ENCODE data around the gene BIN1. TPM values are rescaled to one million over a fixed set of nuclear protein-coding genes. Genes with fewer than 3 reads are reported as not detected.

The BIN1 gene
- total RNA-seq, 4 donors from 2014 or later = 41.5 to 112 (median 57.8) TPM

DNA sequence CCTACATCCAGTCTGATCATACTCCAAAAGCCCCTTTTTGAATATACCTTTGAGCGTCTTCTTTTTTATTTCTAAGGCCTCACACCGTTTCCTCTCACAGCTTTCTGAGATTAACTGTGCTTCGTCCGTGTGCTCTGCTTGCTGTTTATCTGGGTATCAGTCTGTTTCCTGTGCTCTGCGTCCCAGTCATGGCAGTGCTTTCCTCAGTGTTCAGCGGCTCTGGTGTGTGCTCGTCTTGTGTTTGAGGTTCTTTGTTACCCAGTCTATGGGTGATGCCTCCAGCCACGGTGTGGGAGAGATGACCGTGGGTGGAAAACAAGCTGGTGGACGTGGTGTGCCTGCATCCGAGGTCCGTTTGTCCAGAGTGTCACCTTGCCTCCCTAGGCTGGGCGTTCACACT is 33.6 kb upstream of the BIN1 start:
- Histone ChIP-seq H3K27ac (no peak overlapping the region), H3K9me3 (no peaks in the 10 kb centered on the region), H3K4me1 (peaks cover 0 to 3% of the 10 kb centered on the region in 2 donors), H3K4me3 (no peak overlapping the region), H3K36me3 (no peaks in the 10 kb centered on the region), H3K27me3 (no peaks in the 10 kb centered on the region)
- intact Hi-C loops (cut with DNase I; ENCODE audit: low total_unique reads) = no loop called here
- DNase-seq = no peak
- TF ChIP-seq POLR2A (IDR thresholded peaks at IDR 0.05) = no peak
- TF ChIP-seq, protein P1, sequence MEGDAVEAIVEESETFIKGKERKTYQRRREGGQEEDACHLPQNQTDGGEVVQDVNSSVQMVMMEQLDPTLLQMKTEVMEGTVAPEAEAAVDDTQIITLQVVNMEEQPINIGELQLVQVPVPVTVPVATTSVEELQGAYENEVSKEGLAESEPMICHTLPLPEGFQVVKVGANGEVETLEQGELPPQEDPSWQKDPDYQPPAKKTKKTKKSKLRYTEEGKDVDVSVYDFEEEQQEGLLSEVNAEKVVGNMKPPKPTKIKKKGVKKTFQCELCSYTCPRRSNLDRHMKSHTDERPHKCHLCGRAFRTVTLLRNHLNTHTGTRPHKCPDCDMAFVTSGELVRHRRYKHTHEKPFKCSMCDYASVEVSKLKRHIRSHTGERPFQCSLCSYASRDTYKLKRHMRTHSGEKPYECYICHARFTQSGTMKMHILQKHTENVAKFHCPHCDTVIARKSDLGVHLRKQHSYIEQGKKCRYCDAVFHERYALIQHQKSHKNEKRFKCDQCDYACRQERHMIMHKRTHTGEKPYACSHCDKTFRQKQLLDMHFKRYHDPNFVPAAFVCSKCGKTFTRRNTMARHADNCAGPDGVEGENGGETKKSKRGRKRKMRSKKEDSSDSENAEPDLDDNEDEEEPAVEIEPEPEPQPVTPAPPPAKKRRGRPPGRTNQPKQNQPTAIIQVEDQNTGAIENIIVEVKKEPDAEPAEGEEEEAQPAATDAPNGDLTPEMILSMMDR (IDR thresholded peaks at IDR 0.05) = no peak

DNA sequence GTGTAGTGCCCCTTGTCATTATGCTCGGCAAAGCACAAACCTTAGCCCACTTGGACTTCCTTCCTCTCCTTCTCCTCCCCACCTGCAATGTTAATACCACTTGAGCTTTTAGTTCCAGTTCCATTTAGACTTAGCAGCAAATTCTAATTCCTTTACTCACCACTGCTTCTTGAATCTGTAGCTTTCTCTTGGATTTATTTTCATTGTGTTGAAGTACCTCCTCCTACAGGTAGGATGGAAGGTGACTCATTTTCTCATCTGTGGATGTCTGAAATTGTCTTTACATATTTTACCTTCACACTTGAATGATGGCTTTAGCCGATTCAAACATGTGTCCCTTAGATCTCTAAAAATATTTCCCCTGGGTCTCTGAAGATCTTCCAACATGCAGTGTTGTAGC is 32.8 kb upstream of the BIN1 start:
- H3K27ac ChIP-seq = no peak overlapping the region
- intact Hi-C loops (cut with DNase I; ENCODE audit: low total_unique reads) = no loop called here

DNA sequence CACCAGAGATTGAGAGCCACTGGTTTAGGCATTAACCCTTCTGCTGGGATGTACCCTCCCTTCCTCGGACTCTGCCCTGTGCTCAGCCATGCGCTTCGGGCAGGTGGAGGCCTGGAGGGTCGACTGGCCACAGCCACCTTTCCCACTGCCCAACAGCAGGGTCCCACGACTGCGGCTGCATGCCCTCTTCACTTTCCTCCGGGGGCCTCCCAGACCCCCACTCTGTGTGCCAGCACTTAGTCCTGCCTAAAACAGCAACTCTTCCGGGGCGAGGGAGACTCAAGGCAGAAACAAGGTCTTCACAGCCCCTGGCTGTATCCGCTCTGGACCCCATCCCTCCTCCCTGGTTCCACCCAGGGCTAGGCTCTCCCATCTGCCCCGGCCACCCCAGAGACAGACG is 31.3 kb upstream of the BIN1 start:
- TF ChIP-seq, protein P1 (IDR thresholded peaks at IDR 0.05) = no peak
- TF ChIP-seq POLR2A (IDR thresholded peaks at IDR 0.05) = no peak
- no peak overlapping the region for H3K27ac ChIP-seq
- no peak overlapping the region for H3K4me3 ChIP-seq
- no peaks in the 10 kb centered on the region for H3K36me3 ChIP-seq
- no peaks in the 10 kb centered on the region for H3K9me3 ChIP-seq
- intact Hi-C loops (cut with DNase I; ENCODE audit: low total_unique reads) = no loop called here
- no peak for DNase-seq
- H3K27me3 ChIP-seq = no peaks in the 10 kb centered on the region
- no peaks in the 10 kb centered on the region for H3K4me1 ChIP-seq

More for the DNA sequence above, 32.8 kb upstream of the BIN1 start:
- TF ChIP-seq, protein P1 (IDR thresholded peaks at IDR 0.05) = no peak
- TF ChIP-seq POLR2A (IDR thresholded peaks at IDR 0.05) = no peak
- Histone ChIP-seq H3K4me3 (no peak overlapping the region), H3K9me3 (no peaks in the 10 kb centered on the region), H3K36me3 (no peaks in the 10 kb centered on the region), H3K27me3 (no peaks in the 10 kb centered on the region), H3K4me1 (peaks cover 0 to 3% of the 10 kb centered on the region in 2 donors)
- DNase-seq = no peak

DNA sequence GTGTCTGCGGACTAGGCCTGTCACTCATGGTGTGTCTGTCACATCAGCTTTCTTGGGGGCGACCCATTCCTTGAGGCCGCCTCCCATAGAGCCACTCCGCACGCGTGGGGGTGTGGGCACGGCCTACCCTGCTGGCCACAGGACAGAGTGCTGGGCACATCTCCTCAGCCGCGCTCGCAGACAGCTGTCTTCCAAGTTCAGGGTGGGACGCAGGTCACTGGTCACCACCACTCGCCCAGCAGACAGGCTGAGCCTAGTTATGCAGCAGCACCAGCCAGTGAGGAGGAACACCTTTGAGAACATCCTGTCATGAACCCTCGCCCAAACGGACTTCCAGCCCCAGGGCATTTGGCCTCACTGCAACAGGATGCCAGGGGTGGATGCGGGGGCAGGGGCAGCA is 30.8 kb upstream of the BIN1 start:
- Histone ChIP-seq H3K36me3 (no peaks in the 10 kb centered on the region), H3K9me3 (no peaks in the 10 kb centered on the region), H3K4me1 (no peaks in the 10 kb centered on the region), H3K27me3 (no peaks in the 10 kb centered on the region), H3K27ac (no peak overlapping the region), H3K4me3 (no peak overlapping the region)
- intact Hi-C loops (cut with DNase I; ENCODE audit: low total_unique reads) = no loop called here
- TF ChIP-seq POLR2A (IDR thresholded peaks at IDR 0.05) = no peak
- TF ChIP-seq, protein P1 (IDR thresholded peaks at IDR 0.05) = no peak
- DNase-seq = no peak

DNA sequence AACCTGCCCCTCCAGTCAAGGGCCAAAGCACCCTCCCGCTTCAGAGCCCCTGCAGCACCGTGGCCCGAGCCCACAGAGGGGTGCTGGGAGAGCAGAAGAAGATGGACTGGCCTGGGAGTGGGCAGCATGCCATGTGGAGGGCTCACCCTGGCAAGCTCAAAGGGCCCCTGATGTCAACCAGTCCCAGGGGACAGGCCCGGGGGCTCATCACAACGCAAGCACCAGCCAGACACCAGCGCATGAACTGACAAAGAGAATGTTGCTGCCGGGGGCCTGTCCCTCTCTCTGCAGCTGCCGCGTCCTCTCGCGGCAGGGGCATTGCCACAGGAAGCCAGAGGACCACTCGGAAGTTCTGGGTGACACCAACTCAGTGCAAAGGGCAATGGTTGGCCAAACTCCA is 30.3 kb upstream of the BIN1 start:
- H3K27ac ChIP-seq = no peak overlapping the region
- no peaks in the 10 kb centered on the region for H3K27me3 ChIP-seq
- no peak for DNase-seq
- no peaks in the 10 kb centered on the region for H3K9me3 ChIP-seq
- intact Hi-C loops (cut with DNase I; ENCODE audit: low total_unique reads) = no loop called here
- H3K4me1 ChIP-seq = no peaks in the 10 kb centered on the region
- TF ChIP-seq, protein P1 (IDR thresholded peaks at IDR 0.05) = no peak
- no peak for TF ChIP-seq POLR2A (IDR thresholded peaks at IDR 0.05)
- H3K4me3 ChIP-seq = no peak overlapping the region
- no peaks in the 10 kb centered on the region for H3K36me3 ChIP-seq
